HepG2 (cell line): ENCODE data around the gene TMEM120A. TPM values are rescaled to one million over a fixed set of nuclear protein-coding genes. Genes with fewer than 3 reads are reported as not detected.

Source experiments
- ATAC-seq: fragments of 200-7000 bp; cut with Tn5 transposase; 3 replicates; pipeline ENCODE4 v1.9.1; 2020; ENCODE audit warnings: mild to moderate bottlenecking, moderate library complexity
- BruUV-seq: library from RNA; stranded (reverse); fragments of 400-500 nt; replicated peaks from 2 replicates; lab custom pipeline; 2021; lab: Mats Ljungman, UMichigan
- CTCF ChIA-PET: fragments of 300-600 bp; formaldehyde crosslinking; extraction: SDS; loops from one replicate; lab custom pipeline; 2021; ENCODE audit warnings: low total read pairs, inconsistent platforms, low intra/inter-chr PET ratio; lab: Yijun Ruan, JAX
- POLR2A ChIA-PET: fragments of 350-600 bp; sonication (Branson Sonifier 250); formaldehyde crosslinking; loops from one replicate; lab custom pipeline; 2020; ENCODE audit warnings: antibody characterized with exemption, inconsistent platforms; lab: Yijun Ruan, JAX
- DNase-seq: peaks from one replicate; pipeline ENCODE4 v3.0.0-alpha.2; 2015; ENCODE audit warnings: low spot score
- FAIRE-seq: peaks from 3 replicates; lab custom pipeline; 2011; peaks lifted over from hg19 to GRCh38; lab: Jason Lieb, UNC
- H2AFZ ChIP-seq: one replicate; pipeline ENCODE4 v1.6.1; 2011; ENCODE audit warnings: low read length, inconsistent platforms
- H3K27ac ChIP-seq: fragments of 300-600 bp; 3 replicates; pipeline ENCODE4 v1.8.0; 2011; ENCODE audit warnings: mixed run types, mild to moderate bottlenecking, mixed read lengths, low read length, inconsistent platforms; ENCODE audit not compliant: insufficient read depth; ENCODE audit errors: extremely low read length
- H3K27me3 ChIP-seq, 2 experiments: fragments of 200-600 bp in 1 of 2; 2 replicates in 1 of 2; 3 replicates in 1 of 2; pipeline versions ENCODE4 v1.6.0 to v1.8.0; 2011; ENCODE audit warnings: low read length in 2 of 2, mild to moderate bottlenecking in 2 of 2, moderate library complexity in 2 of 2, inconsistent platforms in 1 of 2; ENCODE audit not compliant: insufficient read depth in 2 of 2, control insufficient read depth in 1 of 2
- H3K36me3 ChIP-seq, 2 experiments: fragments of 200-600 bp in 1 of 2; replicated peaks in 1 of 2; 2 replicates in 1 of 2; 3 replicates in 1 of 2; pipeline versions ENCODE4 v1.5.1 to v1.8.0; 2011; ENCODE audit warnings: low read length in 2 of 2, inconsistent platforms in 1 of 2; ENCODE audit not compliant: insufficient read depth in 2 of 2, control insufficient read depth in 1 of 2
- H3K4me1 ChIP-seq: 2 replicates; pipeline ENCODE4 v1.5.1; 2012; ENCODE audit warnings: low read length, inconsistent platforms; ENCODE audit not compliant: insufficient read depth
- H3K4me2 ChIP-seq: 2 replicates; pipeline ENCODE4 v1.6.0; 2011; ENCODE audit warnings: low read depth, low read length, inconsistent platforms
- H3K4me3 ChIP-seq, 3 experiments: fragments of 200-600 bp in 1 of 3; sonication (generic), shearing (Covaris generic) in 1 of 3; replicated peaks in 1 of 3; 2 replicates each; pipeline ENCODE4 v1.5.1; 2011 to 2016; ENCODE audit warnings: low read length in 3 of 3, inconsistent platforms in 2 of 3, low read depth in 2 of 3, mild to moderate bottlenecking in 2 of 3, control low read depth in 1 of 3, mixed read lengths in 1 of 3; ENCODE audit not compliant: insufficient read depth in 1 of 3
- H3K79me2 ChIP-seq: one replicate; pipeline ENCODE4 v1.6.1; 2011; ENCODE audit warnings: low read length, inconsistent platforms; ENCODE audit not compliant: insufficient read depth
- H3K9ac ChIP-seq: 2 replicates; pipeline ENCODE4 v1.6.0; 2011; ENCODE audit warnings: mild to moderate bottlenecking, low read depth, low read length, inconsistent platforms; ENCODE audit not compliant: insufficient read depth
- H3K9me3 ChIP-seq: 2 replicates; pipeline ENCODE4 v1.5.1; 2012; ENCODE audit warnings: mild to moderate bottlenecking, low read length
- H4K20me1 ChIP-seq: 2 replicates; pipeline ENCODE4 v1.6.0; 2011; ENCODE audit warnings: inconsistent platforms, mild to moderate bottlenecking, low read length, moderate library complexity; ENCODE audit not compliant: insufficient read depth
- AGO2 ChIP-seq: fragments of 200-400 bp; formaldehyde crosslinking; optimal IDR thresholded peaks from 2 replicates; pipeline ENCODE3; 2017; ENCODE audit warnings: mild to moderate bottlenecking, low read depth, low read length, moderate library complexity
- IKZF1 ChIP-seq: fragments of 450-650 bp; IDR thresholded peaks from 2 replicates; pipeline ENCODE4 v1.7.1; 2016
- ZNF263 ChIP-seq: sonication (generic); formaldehyde crosslinking; IDR thresholded peaks from 2 replicates; pipeline ENCODE4 v1.4.0; 2020; ENCODE audit warnings: missing genetic modification reagents
- ZNF691 ChIP-seq: sonication (generic); formaldehyde crosslinking; IDR thresholded peaks from 2 replicates; pipeline ENCODE4 v1.4.0; 2020; ENCODE audit warnings: missing genetic modification reagents, low read depth, mild to moderate bottlenecking, borderline replicate concordance
- ZNF7 ChIP-seq: IDR thresholded peaks from 2 replicates; pipeline ENCODE4 v1.6.1; 2016; ENCODE audit warnings: missing biosample characterization, missing genetic modification reagents
- ZNF737 ChIP-seq: sonication (generic); formaldehyde crosslinking; IDR thresholded peaks from 2 replicates; pipeline ENCODE4 v1.5.0; 2020; ENCODE audit warnings: missing genetic modification reagents, mild to moderate bottlenecking, borderline replicate concordance
- WGBS: methylation state at CpG from one replicate; pipeline ENCODE4 v1.1.6; 2017; ENCODE audit warnings: low lambda C conversion rate; 5-methylcytosine and 5-hydroxymethylcytosine counted together
- in situ Hi-C: cut with HindIII; loops from 2 replicates; pipeline ENCODE4 v1.10.0; 2017; ENCODE audit warnings: low pct_unique_long_range_greater_than_20kb; ENCODE audit not compliant: extremely low pct_ligation_motif_present
- intact Hi-C: fragments of 100-400 bp; cut with micrococcal nuclease; formaldehyde crosslinking; loops from one replicate; pipeline ENCODE4 v1.10.0; 2022; ENCODE audit not compliant: unreplicated experiment
- polyA plus RNA-seq, 8 experiments: library from polyadenylated mRNA; depleted of rRNA in 3 of 8; stranded (reverse) in 7 of 8; unstranded in 1 of 8; fragments of >200 nt; fragmentation: Illumina TruSeq in 4 of 8; extraction: Trizol in 4 of 8; gene quantifications; 2 replicates each; pipeline versions ENCODE4 v1.2.1 to v1.2.3, GENCODE V29; 2011 to 2016; ENCODE audit warnings: low read depth in 4 of 8, missing spikeins in 1 of 8, mixed read lengths in 1 of 8; ENCODE audit not compliant: insufficient read depth in 1 of 8
- total RNA-seq, 5 experiments: library from RNA; depleted of rRNA; stranded (reverse); fragments of >200 nt; fragmentation: Illumina TruSeq; extraction: Trizol; gene quantifications; 2 replicates each; pipeline ENCODE4 v1.2.3, GENCODE V29; 2016; ENCODE audit warnings: low read depth in 1 of 5

TMEM120A gene
- total and polyA plus RNA-seq, 2 of the 13 experiments (the other 11 are each of a cell fraction or from before 2014, with no cell fraction given) = 40.3 to 102 TPM

DNA sequence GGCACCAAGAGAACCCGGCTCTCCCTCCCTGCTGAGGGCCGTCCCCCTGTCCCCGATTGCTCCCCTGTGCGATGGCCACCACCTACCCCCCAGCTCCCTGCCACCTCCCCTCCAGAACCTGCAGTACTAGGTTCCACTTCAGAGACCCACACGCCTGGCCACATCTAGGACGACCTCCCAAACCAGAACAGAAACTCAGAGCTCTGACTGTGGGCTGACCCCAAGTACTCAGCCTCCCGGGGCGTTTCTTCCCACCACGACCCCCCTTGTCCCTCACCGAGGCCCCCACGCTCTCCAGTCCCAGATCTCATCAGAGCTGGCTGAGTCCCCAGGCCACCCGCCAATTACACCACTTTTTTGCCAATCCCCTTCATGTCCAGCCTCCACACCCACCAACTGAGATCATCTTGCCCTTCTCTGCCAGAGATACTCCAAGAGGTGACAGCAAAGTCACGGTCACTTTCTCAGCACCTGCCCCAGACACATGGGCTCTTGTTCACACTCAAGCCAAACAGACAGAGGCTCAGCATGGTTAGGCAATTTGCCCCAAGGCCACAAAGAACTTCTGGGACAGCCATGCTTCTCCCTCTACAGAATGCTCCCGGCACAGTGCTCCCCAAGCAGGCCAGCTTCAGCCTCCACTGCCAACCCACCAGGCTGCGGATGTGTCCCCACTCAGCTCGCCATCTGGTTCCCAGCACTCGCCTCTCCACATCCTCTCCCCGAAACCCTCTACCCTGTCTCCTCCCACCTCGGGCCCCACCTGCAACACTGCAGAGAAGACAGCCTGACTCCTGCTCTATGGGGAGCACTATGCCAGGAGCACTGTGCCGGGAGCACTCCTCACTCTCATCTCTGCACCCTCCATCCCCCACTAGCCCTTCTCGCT is 4.7 kb downstream of the TMEM120A start:
- Histone ChIP-seq H3K4me2 (no peak overlapping the region), H3K27ac (no peak overlapping the region), H3K79me2 (peaks cover 2% of the 10 kb centered on the region), H3K36me3 (peaks cover 18 to 34% of the 10 kb centered on the region in 2 experiments; a peak in 4 of 5 replicates), H3K4me3 (no peak overlapping the region), H2AFZ (no peak overlapping the region), H3K4me1 (peaks cover 28% of the 10 kb centered on the region), H3K27me3 (no peaks in the 10 kb centered on the region), H4K20me1 (peaks cover 4% of the 10 kb centered on the region; the same call in 1 of the 2 replicates), H3K9me3 (no peaks in the 10 kb centered on the region), H3K9ac (no peak overlapping the region)
- no peak for TF ChIP-seq ZNF737 (CRISPR knock-in tag)
- TF ChIP-seq AGO2 = peak; percentile 61
- TF ChIP-seq ZNF263 (CRISPR knock-in tag) = peak; percentile 97
- peak; percentile 51; the same call in 1 of the 2 replicates for TF ChIP-seq ZNF7 (CRISPR knock-in tag)
- no peak for TF ChIP-seq IKZF1
- TF ChIP-seq ZNF691 (CRISPR knock-in tag) = peak; percentile 94; the same call in 1 of the 2 replicates
- ChIA-PET CTCF (no interaction called here), POLR2A (no interaction called here)
- 82% methylated on average over 21 of the region's 21 CpGs for WGBS
- ATAC-seq (no peak), FAIRE-seq (no peak), DNase-seq (peak; percentile 11)
- intact Hi-C loops (no loop called here), in situ Hi-C loops (no loop called here)
- BruUV-seq = no TSS peak
